H1 (cell line): ENCODE measurements around the gene CNTD1. TPM values are rescaled to one million over a fixed set of nuclear protein-coding genes. Genes with fewer than 3 reads are reported as not detected.

ENCODE experiments used
- CEBPB ChIP-seq: IDR thresholded peaks from 2 replicates; pipeline ENCODE4 v1.6.1; 2012; ENCODE audit warnings: low read depth, low read length
- HDAC6 ChIP-seq: IDR thresholded peaks from one replicate; pipeline ENCODE4 v1.7.1; 2012; ENCODE audit warnings: low read depth, mild to moderate bottlenecking, inconsistent platforms, low read length, moderate library complexity
- NRF1 ChIP-seq: IDR thresholded peaks from 2 replicates; pipeline ENCODE4 v1.6.1; 2011; ENCODE audit warnings: mild to moderate bottlenecking, low read depth, low read length, improper control_type of control experiment
- polyA plus RNA-seq, 7 experiments: library from polyadenylated mRNA; depleted of rRNA in 3 of 7; stranded (reverse) in 5 of 7; unstranded in 2 of 7; fragments of >200 nt in 5 of 7; fragments of 200-250 nt in 2 of 7; gene quantifications; 1 replicate in 5 of 7; 2 replicates in 1 of 7; 4 replicates in 1 of 7; pipeline versions ENCODE4 v1.2.1 to v1.2.3, GENCODE V29; 2011 to 2013; ENCODE audit warnings: missing spikeins in 2 of 7, mixed read lengths in 2 of 7
- total RNA-seq: library from RNA; stranded (reverse); fragmentation: NEBNext Ultra II Directional; extraction: Animal tissue kit (Norgen Biotek cat#: 25700); gene quantifications from 2 replicates; pipeline ENCODE4 v1.2.1, GENCODE V29; 2021
- TF ChIP-seq, protein P1 (sequence below): fragments of 300-600 bp; sonication (generic); IDR thresholded peaks from 2 replicates; pipeline ENCODE4 v1.7.1; 2012; ENCODE audit warnings: low read length, moderate library complexity, mild to moderate bottlenecking, inconsistent platforms; ENCODE audit not compliant: insufficient replicate concordance

CNTD1 gene
- total and polyA plus RNA-seq, 2 of the 8 experiments (the other 6 are each of a cell fraction or from before 2014, with no cell fraction given): not detected

- TF ChIP-seq CEBPB: no peak
- TF ChIP-seq, protein P1, sequence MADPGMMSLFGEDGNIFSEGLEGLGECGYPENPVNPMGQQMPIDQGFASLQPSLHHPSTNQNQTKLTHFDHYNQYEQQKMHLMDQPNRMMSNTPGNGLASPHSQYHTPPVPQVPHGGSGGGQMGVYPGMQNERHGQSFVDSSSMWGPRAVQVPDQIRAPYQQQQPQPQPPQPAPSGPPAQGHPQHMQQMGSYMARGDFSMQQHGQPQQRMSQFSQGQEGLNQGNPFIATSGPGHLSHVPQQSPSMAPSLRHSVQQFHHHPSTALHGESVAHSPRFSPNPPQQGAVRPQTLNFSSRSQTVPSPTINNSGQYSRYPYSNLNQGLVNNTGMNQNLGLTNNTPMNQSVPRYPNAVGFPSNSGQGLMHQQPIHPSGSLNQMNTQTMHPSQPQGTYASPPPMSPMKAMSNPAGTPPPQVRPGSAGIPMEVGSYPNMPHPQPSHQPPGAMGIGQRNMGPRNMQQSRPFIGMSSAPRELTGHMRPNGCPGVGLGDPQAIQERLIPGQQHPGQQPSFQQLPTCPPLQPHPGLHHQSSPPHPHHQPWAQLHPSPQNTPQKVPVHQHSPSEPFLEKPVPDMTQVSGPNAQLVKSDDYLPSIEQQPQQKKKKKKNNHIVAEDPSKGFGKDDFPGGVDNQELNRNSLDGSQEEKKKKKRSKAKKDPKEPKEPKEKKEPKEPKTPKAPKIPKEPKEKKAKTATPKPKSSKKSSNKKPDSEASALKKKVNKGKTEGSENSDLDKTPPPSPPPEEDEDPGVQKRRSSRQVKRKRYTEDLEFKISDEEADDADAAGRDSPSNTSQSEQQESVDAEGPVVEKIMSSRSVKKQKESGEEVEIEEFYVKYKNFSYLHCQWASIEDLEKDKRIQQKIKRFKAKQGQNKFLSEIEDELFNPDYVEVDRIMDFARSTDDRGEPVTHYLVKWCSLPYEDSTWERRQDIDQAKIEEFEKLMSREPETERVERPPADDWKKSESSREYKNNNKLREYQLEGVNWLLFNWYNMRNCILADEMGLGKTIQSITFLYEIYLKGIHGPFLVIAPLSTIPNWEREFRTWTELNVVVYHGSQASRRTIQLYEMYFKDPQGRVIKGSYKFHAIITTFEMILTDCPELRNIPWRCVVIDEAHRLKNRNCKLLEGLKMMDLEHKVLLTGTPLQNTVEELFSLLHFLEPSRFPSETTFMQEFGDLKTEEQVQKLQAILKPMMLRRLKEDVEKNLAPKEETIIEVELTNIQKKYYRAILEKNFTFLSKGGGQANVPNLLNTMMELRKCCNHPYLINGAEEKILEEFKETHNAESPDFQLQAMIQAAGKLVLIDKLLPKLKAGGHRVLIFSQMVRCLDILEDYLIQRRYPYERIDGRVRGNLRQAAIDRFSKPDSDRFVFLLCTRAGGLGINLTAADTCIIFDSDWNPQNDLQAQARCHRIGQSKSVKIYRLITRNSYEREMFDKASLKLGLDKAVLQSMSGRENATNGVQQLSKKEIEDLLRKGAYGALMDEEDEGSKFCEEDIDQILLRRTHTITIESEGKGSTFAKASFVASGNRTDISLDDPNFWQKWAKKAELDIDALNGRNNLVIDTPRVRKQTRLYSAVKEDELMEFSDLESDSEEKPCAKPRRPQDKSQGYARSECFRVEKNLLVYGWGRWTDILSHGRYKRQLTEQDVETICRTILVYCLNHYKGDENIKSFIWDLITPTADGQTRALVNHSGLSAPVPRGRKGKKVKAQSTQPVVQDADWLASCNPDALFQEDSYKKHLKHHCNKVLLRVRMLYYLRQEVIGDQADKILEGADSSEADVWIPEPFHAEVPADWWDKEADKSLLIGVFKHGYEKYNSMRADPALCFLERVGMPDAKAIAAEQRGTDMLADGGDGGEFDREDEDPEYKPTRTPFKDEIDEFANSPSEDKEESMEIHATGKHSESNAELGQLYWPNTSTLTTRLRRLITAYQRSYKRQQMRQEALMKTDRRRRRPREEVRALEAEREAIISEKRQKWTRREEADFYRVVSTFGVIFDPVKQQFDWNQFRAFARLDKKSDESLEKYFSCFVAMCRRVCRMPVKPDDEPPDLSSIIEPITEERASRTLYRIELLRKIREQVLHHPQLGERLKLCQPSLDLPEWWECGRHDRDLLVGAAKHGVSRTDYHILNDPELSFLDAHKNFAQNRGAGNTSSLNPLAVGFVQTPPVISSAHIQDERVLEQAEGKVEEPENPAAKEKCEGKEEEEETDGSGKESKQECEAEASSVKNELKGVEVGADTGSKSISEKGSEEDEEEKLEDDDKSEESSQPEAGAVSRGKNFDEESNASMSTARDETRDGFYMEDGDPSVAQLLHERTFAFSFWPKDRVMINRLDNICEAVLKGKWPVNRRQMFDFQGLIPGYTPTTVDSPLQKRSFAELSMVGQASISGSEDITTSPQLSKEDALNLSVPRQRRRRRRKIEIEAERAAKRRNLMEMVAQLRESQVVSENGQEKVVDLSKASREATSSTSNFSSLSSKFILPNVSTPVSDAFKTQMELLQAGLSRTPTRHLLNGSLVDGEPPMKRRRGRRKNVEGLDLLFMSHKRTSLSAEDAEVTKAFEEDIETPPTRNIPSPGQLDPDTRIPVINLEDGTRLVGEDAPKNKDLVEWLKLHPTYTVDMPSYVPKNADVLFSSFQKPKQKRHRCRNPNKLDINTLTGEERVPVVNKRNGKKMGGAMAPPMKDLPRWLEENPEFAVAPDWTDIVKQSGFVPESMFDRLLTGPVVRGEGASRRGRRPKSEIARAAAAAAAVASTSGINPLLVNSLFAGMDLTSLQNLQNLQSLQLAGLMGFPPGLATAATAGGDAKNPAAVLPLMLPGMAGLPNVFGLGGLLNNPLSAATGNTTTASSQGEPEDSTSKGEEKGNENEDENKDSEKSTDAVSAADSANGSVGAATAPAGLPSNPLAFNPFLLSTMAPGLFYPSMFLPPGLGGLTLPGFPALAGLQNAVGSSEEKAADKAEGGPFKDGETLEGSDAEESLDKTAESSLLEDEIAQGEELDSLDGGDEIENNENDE: no peak
- TF ChIP-seq HDAC6: no peak
- TF ChIP-seq NRF1: no peak
Observed at GRCh38 chr17:42845556-42845917, 46.9 kb downstream of the CNTD1 start (continued).
